HG03439 (cell line): ENCODE data around the gene DAB2.

ENCODE experiments used
- ATAC-seq: cut with Tn5 transposase; IDR thresholded peaks from one replicate; pipeline ENCODE4 v1.9.1; 2021; ENCODE audit warnings: mild to moderate bottlenecking, moderate library complexity; ENCODE audit not compliant: unreplicated experiment

Gene DAB2

GRCh38 chr5:39424736-39425637, at the start of gene DAB2:
Gene DAB2 (minus strand): TSS chr5:39424980. CDS start chr5:39394320, 30,660 bp downstream.
- ATAC-seq, result no peak

GRCh38 chr5:39473156-39473775, 48.5 kb upstream of the DAB2 start:
- ATAC-seq, result no peak

- ATAC-seq, result no peak
These were observed 47.2 kb upstream of the DAB2 start for GRCh38 chr5:39471836-39472508.

GRCh38 chr5:39470811-39471210, 46.0 kb upstream of the DAB2 start:
- no peak for ATAC-seq

- ATAC-seq, result no peak
These were observed 45.1 kb upstream of the DAB2 start for GRCh38 chr5:39469777-39470415.

- ATAC-seq, result no peak
These were observed 44.4 kb upstream of the DAB2 start for GRCh38 chr5:39469176-39469575.

- ATAC-seq, result no peak
These were observed 42.1 kb upstream of the DAB2 start for GRCh38 chr5:39466846-39467245.

- no peak for ATAC-seq
These were observed 41.1 kb upstream of the DAB2 start for GRCh38 chr5:39465843-39466242.

- no peak for ATAC-seq
These were observed 40.3 kb upstream of the DAB2 start for GRCh38 chr5:39465097-39465496.

GRCh38 chr5:39464088-39464487, 39.3 kb upstream of the DAB2 start:
- ATAC-seq, result no peak

GRCh38 chr5:39462211-39462610, 37.4 kb upstream of the DAB2 start:
- no peak for ATAC-seq

- ATAC-seq, result no peak
These were observed 36.4 kb upstream of the DAB2 start for GRCh38 chr5:39461007-39461682.

- no peak for ATAC-seq
These were observed 35.1 kb upstream of the DAB2 start for GRCh38 chr5:39459907-39460306.

- ATAC-seq, result no peak
These were observed 34.3 kb upstream of the DAB2 start for GRCh38 chr5:39459071-39459470.

- ATAC-seq, result no peak
These were observed 30.9 kb upstream of the DAB2 start for GRCh38 chr5:39455645-39456044.

- ATAC-seq, result no peak
These were observed 28.8 kb upstream of the DAB2 start for GRCh38 chr5:39453606-39454005.

- ATAC-seq, result no peak
These were observed 28.1 kb upstream of the DAB2 start for GRCh38 chr5:39452846-39453245.

GRCh38 chr5:39451276-39451941, 26.6 kb upstream of the DAB2 start:
- no peak for ATAC-seq

- ATAC-seq, result no peak
These were observed 25.7 kb upstream of the DAB2 start for GRCh38 chr5:39450487-39450886.

- ATAC-seq, result no peak
These were observed 24.8 kb upstream of the DAB2 start for GRCh38 chr5:39449591-39449990.
